ENCODE measurements around the gene SYNPO2. TPM values are rescaled to one million over a fixed set of nuclear protein-coding genes. Genes with fewer than 3 reads are reported as not detected.

SYNPO2 gene
- total RNA-seq, 1 donor from 2014 or later, result 0.09 TPM

DNA sequence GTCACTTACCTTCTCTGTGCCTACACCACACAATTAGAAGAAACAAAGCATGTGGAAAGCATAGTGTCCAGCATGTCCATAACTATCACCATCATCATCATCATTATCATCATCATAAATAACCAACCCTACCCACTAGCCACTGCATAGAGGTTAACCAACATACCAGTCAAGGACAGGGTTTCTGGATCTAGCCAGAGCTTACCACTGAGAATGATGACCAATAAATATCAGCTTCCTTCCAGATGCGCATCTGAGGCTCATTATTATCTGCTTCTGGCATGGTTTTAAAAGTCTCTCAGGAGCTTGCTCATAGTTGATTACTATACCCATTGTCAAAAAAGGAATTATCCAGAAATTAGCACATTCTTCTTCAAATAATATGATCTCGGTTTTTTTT, 221.5 kb downstream of the SYNPO2 start:
- TF ChIP-seq EZH2phosphoT487 (IDR thresholded peaks at IDR 0.05) (no peak), CTCF (IDR thresholded peaks at IDR 0.05) (no peak), EZH2 (IDR thresholded peaks at IDR 0.05) (no peak)
- H3K4me3 Mint-ChIP-seq, result no peak overlapping the region
- no peaks in the 10 kb centered on the region for H3K79me2 ChIP-seq (ENCODE audit: low read depth)
- H3K27me3 ChIP-seq, result no peaks in the 10 kb centered on the region
- no peak overlapping the region for H3K4me2 ChIP-seq
- no peaks in the 10 kb centered on the region for H3K9me3 ChIP-seq (ENCODE audit: low read depth)
- no peaks in the 10 kb centered on the region for H3K4me1 ChIP-seq
- no peaks in the 10 kb centered on the region for H3K27me3 Mint-ChIP-seq (ENCODE audit: insufficient read depth, low read depth)
- H3K36me3 ChIP-seq, result no peaks in the 10 kb centered on the region
- H3K27ac Mint-ChIP-seq, result no peak overlapping the region
- H3K36me3 Mint-ChIP-seq, result no peaks in the 10 kb centered on the region
- no peaks in the 10 kb centered on the region for H4K20me1 ChIP-seq (ENCODE audit: low read depth)
- no peak overlapping the region for H2AFZ ChIP-seq (replicated peaks)
- H3K4me3 ChIP-seq, result no peak overlapping the region
- H3F3A ChIP-seq (ENCODE audit: low read depth), result no peaks in the 10 kb centered on the region
- H3K4me1 Mint-ChIP-seq, result peaks cover 3% of the 10 kb centered on the region
- no peaks in the 10 kb centered on the region for H3K9me3 Mint-ChIP-seq
- H3K9ac ChIP-seq, result no peak overlapping the region
- H3K27ac ChIP-seq, result no peak overlapping the region
- no peak for DNase-seq (ENCODE audit: low spot score)

Other genes starting within 250 kb of the SYNPO2 start
- gene METTL14, start 203.5 kb upstream of the SYNPO2 start, total RNA-seq (ENCODE audit: low replicate concordance), result 43.2 and 52.4 TPM in 2 replicates
- 8.2 and 10.1 TPM in 2 replicates for gene SEC24D, start 52.7 kb upstream of the SYNPO2 start, total RNA-seq (ENCODE audit: low replicate concordance)
- not detected in 2 replicates for gene MYOZ2, start 247.0 kb downstream of the SYNPO2 start, total RNA-seq (ENCODE audit: low replicate concordance)